Ishikawa (cell line): ENCODE measurements around the gene PODXL2.

Experiments used
- CREB1 ChIP-seq: IDR thresholded peaks from 2 replicates; pipeline ENCODE4 v1.6.1; 2012; ENCODE audit warnings: low read depth
- EP300 ChIP-seq: IDR thresholded peaks from 2 replicates; pipeline ENCODE4 v1.6.1; 2012; ENCODE audit warnings: borderline replicate concordance
- TAF1 ChIP-seq: IDR thresholded peaks from 2 replicates; pipeline ENCODE4 v1.6.1; 2012; ENCODE audit warnings: low read depth, mild to moderate bottlenecking
- TF ChIP-seq, protein P1 (sequence below): IDR thresholded peaks from 2 replicates; pipeline ENCODE4 v1.6.1; 2012; ENCODE audit warnings: low read depth, mild to moderate bottlenecking

DNA sequence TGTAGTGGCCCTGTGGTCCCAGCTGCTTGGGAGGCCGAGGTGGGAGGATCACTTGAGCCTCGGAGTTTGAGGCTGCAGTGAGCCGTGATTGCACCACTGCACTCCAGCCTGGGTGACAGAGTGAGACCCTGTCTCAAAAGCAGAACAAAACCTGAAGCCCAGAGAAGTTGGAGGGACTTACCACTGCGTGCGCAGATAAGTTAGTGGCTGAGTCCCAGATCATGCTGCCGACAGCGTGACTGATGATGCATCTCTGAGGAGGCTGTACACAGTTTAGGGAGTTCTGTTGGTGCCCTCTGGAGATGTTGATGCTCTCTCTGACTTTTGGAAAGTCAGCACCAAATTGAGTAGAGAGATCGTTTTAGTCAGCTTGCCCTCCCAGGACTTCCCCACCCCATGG is 27.9 kb downstream of the PODXL2 start:
- TF ChIP-seq, protein P1, sequence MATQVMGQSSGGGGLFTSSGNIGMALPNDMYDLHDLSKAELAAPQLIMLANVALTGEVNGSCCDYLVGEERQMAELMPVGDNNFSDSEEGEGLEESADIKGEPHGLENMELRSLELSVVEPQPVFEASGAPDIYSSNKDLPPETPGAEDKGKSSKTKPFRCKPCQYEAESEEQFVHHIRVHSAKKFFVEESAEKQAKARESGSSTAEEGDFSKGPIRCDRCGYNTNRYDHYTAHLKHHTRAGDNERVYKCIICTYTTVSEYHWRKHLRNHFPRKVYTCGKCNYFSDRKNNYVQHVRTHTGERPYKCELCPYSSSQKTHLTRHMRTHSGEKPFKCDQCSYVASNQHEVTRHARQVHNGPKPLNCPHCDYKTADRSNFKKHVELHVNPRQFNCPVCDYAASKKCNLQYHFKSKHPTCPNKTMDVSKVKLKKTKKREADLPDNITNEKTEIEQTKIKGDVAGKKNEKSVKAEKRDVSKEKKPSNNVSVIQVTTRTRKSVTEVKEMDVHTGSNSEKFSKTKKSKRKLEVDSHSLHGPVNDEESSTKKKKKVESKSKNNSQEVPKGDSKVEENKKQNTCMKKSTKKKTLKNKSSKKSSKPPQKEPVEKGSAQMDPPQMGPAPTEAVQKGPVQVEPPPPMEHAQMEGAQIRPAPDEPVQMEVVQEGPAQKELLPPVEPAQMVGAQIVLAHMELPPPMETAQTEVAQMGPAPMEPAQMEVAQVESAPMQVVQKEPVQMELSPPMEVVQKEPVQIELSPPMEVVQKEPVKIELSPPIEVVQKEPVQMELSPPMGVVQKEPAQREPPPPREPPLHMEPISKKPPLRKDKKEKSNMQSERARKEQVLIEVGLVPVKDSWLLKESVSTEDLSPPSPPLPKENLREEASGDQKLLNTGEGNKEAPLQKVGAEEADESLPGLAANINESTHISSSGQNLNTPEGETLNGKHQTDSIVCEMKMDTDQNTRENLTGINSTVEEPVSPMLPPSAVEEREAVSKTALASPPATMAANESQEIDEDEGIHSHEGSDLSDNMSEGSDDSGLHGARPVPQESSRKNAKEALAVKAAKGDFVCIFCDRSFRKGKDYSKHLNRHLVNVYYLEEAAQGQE, result no peak
- TF ChIP-seq EP300, result no peak
- TF ChIP-seq CREB1, result no peak
- TF ChIP-seq TAF1, result no peak
